Hematopoietic multipotent progenitor cell treated with erythropoietin and hydrocortisone succinate and interleukin-3 and kit ligand, for 6 days (in vitro differentiated cells): ENCODE results near the gene RFTN2.
"Not testable (repeated sequence)": the region's sequence is repeated elsewhere in the genome, so short reads cannot be mapped to it uniquely, and the experiment has no call there.

Source experiments
- DNase-seq: peaks from one replicate; pipeline ENCODE4 v3.0.0-alpha.2; 2015

The RFTN2 gene

DNA sequence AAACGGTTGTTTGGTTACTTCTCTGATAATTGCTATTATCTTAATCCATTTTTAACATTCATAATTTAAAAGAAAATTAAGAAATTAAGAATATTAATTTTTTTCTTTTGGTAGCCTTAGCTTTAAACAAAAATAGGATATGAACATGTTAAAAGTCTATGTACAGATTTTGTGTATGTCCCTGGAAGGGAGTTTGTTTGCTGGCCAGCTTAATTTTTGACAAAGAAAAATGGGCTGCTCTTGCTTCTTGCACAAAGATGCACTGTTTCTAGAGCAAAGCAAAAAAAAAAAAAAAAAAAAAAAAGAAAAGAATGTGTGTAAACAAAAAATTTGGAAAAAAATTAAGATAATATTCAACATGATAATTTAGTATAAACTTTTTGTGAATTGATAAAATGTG lies 1.3 kb downstream of the RFTN2 start:
- no peak for DNase-seq

DNA sequence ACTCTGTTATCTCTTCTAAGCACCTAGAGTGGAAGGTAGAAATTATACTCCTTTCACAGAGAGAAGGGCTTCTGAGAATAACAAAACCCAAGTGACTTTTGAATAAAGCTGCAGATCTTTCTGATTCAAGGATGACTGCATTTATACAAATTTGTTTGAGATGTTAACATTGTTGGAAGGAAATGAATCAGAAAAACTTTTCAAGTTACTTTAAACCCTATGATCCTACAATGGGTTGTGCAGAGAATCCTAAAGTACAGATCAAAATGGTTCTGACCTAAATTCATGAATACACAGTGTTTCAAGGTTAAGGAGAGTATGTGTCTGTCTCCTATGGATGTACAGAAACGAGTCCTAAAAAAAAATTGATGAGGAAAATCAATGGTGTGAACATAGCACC lies 1.8 kb downstream of the RFTN2 start:
- no peak for DNase-seq

DNA sequence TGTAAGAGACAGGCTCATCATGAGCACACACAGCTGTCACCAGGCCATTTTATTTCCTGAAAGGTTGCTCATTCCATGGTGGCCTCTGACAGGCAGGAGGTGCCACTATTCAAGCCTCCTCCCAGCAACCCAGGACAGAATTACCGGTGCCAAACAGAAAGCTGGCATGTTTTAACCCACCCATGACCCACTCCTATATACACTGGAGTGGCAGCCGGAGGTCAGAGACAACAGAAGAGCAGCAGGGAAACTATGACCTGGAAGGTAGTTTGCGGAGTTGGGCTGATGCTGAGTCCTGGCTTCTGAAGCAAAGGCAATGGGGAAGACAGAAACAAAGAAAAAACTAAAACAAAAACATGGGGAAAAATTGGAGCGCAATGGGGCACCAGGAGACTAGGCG lies 2.3 kb downstream of the RFTN2 start:
- no peak for DNase-seq

DNA sequence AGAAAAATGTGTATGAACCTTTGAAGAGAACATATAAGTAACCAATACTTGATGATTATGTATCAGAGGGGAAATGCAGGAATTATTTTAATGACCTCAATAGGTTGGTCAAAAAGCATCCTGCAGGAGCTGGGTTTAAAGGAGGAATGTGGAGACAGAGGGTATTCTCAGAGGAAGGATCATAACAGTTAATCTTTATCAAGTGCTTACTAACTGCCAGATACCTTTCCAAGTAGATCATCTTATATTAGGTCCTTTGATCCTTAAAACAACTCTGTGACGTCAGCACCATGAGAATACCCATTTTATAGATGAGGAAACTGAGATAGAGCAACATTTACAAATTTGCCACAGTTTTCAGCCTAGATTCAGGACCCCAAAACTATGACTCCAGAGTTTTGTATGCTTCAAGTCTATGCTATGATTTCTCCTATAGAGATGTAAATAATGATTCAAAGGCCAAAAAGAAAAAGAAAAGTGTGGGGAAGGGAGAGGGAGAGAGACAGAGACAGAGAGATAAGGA lies 3.0 kb downstream of the RFTN2 start:
- no peak for DNase-seq

DNA sequence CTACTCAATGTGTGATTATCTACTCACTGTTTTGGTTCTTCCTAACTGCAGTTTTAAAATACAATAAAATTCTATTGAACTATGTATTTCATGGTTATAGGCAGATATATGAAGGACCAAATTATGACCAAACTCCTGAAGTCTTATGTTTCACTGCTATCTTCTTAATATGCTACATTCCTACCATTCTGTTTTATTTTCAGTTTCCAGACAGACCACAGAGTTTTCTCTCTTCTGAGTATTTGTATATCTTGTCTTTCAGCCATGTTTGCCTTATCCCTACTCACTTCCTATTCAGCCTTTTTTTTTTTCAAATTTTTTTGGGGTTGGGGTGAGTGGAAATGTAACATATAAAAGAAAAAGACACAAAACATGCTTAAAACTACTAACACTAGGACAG lies 6.3 kb downstream of the RFTN2 start:
- DNase-seq, result no peak

DNA sequence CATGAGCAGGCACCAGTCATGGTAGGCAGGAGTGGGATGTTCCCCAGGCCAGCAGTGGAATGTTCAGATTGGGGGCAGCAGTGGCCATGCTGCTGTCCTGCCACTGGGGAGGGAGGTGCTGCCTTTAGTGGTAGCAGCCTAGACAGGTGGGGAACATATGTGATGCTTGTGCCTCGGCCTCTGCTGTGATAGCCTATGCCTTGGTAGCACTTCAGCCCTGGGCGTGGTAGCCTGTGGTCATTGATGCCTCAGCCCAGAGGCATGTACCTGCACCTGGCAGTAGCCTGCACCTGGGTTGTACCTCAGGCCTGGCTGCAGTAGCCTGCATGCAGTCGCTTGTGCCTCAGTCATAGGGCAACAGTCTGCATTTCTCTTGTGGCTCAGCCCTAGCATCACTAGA lies 7.1 kb downstream of the RFTN2 start:
- no peak for DNase-seq

DNA sequence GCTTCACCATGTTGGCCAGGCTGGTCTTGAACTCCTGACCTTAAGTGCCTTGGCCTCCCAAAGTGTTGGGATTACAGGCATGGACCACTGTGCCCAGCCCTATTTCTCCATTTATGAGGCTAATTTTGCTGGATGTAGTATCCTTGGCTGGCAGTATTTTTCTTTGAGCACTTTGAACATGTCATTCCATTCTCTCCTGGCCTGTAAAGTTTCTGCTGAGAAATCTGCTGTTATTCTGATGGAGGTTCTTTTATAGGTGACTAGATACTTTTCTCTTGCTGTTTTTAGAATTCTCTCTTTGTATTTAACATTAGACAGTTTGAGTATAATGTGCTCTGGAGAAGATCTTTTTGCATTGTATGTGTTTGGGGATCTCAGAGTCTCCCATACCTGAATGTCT lies 9.1 kb downstream of the RFTN2 start:
- DNase-seq, result no peak

DNA sequence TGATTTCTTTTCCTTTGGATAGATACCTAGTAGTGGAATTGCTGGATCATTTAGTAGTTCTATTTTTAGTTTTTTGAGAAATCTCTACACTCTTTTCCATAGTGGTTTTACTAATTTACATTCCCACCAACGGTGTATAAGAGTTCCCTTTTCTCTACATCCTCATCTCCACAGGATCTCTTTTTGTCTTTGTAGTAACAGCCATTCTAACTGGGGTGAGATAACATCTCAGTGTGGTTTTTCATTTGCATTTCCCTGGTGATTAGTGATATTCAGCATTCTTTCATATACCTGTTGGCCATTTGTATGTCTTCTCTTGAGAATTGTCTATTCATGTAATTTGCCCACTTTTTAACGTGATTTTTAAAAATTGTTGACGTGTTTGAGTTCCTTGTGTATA lies 13.8 kb downstream of the RFTN2 start:
- peak; percentile 3 for DNase-seq

DNA sequence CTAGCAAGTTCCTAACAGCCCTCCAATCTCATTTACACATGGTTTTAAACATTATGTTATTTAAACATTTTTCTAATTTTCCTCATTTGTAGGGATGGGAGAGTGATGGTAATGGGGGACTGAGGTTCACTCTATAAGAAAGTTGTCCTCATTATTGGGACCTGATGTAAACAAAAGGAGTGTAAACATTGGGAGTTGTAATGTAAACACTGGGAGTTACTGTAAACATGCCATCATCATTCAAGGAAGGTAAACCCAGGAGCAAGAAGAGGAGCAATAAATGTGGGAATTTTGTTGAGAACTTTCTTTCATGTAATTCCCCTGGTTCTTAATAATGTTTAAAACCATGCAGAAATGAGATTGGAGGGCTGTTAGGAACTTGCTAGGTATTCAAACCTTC lies 17.8 kb downstream of the RFTN2 start:
- DNase-seq, result no peak

DNA sequence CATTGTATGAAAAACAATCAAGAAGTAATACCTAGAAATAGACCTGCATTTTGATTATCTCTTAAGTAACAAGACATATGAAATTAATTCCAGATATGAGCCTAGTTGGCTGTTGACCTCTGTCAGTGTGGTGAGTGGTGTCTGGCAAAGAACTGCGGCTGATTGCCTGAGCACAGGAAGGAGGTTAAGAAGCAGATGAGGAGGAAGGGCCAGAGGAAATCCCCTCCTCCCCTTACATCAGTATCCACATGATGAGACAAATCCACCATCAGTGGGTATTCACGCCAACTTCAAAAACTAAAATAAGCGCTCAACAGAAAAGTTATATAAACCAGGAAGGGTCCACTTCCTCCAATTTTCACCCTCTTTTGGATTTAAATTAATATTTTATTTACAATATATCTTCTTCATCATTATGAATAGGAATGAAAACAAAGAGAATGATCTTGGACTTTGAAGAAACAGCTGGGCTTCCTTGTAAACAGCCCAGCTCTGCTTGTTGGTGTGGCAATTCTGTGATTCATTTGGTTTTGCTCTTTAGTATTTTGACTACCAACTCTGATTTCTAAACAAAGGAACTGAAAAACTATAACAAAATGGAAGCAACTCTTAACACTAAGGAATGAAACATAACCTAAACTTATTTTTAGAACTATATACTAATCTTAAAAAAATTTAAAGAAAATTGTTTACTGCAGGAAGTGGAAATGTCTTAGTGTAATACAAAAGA lies 27.3 kb downstream of the RFTN2 start:
- no peak for DNase-seq

DNA sequence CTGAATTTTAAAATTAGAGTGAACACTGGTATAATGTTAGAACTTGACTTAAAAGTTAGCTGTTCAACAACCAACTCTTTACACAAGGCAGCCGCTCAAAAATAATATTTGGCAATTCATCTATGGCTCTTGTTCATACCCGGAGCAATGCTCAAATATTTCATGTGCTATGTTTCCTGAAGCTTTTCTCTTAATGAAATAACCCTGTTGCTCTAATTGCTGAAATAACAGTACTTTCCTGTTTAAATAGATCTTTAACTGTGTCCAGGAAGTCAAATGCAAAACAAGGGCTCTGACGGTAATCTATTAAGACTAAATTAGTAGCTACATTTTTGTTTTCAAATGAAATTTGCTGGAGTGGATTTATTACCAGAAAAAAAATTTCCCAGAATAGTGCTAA lies 33.7 kb downstream of the RFTN2 start:
- DNase-seq, result no peak

DNA sequence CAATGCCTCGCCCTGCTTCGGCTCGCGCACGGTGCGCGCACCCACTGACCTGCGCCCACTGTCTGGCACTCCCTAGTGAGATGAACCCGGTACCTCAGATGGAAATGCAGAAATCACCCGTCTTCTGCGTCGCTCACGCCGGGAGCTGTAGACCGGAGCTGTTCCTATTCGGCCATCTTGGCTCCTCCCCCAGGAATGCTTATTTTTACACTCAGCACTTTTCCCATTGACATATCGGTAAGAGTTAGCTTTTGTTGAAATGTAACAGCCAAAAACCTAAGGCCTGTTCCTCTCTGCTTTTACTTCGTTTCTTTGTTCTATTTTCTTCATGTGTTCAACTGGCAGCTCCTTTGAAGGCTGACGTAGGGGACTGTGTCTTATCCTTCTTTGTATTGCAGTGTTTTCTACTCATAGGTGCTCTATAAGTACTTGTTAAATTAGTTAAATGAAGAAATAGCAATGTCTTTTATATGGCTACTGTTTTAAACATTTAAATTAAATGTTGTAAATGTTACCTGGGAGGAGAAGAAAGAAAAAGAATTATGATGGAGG lies 34.7 kb downstream of the RFTN2 start:
- DNase-seq, result not testable (repeated sequence)

DNA sequence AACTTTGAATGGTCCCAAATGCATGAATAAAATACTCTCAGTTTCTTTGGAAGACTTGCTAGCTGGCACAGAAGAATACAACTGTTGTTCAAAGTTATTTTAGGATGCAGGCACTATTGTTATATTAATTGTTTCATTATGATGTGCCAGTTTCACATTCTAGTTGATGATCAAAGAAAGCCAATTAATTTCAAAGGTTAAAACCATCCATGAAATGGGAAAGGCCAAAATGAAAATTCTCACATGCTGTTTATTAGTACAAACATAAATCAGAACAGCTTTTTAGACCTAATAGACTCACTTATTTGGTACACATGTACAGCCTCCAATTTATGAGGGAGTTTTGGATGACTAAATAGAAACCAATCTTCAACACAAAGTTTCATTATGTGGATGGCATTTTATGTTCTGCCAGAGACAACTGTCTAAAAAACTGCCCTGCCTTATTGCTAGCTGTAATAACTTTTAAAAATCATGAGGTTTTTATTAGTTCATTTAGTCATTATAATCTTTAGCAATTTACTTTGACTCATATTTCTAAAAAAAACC lies 42.2 kb downstream of the RFTN2 start:
- DNase-seq, result no peak

DNA sequence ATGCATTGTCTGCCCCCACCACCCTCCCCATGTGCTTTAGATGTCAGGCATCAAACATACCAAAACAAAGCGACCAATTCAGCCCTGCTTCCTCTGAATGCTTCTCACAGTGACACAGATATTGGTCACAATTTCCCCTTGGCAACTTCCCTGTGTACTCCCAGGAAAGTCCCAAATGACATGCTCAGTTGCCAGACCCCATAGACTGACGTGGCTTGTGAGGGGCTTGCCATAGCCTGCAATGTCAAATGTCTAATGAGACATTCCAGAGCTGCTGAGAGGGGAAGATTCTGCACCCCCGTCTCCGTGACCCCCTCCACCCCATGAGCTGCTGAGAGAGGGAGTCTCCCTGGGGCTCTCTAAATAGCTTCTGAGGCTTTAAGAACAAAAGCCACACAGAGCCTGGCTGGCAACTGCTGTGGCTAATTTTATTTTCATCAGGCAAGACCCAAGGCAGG lies 47.3 kb downstream of the RFTN2 start:
- DNase-seq, result no peak

DNA sequence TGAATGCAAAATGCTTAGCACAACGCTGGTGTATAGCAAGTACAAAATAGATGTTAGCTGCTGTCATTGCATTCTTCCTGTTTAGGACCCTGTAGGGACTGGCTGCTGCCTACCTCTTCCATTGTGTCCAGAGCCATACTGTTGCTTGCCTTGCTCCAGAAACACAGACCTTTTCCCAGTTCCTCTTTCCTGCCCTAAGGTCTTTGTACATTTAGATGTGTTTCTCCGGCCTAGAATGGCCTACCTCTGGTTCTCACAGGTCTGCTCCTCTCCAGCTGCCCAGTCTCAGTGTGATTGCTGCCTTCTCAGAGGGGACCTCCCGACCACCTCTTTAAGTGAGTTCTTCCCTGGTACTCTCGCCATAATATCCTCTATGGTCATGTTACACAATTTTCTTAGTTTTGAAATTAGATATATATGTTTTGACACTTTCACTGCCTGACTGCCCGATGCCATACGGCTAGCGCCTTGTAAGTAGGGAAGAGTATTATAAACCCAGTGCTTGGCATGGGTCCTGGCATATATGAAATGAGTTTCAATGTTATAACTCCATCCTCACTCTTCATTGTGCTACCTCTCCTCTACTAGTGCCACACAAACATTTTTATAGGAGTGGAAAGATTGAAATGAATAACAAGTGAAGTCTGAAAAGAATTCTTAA lies 48.3 kb downstream of the RFTN2 start:
- DNase-seq, result peak; percentile 3

DNA sequence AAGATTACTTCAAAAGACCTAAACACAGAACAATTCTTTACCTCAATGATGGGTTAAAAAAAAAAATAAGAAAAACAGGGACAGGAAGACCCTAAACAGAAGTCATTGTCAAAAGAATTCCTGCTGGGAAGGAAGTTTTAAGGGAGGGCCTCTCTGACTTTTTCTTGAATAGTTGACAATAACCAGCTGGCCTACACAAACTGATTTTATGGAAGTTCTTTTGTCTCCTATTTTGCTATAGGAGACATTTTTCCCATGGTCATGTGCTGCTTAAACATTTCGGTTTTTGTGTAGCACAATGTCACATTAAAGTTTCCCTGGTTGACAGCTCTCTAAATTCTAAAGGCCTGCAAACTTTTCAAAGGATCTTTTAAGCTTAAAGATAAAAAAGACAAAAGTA lies 55.3 kb downstream of the RFTN2 start:
- no peak for DNase-seq

DNA sequence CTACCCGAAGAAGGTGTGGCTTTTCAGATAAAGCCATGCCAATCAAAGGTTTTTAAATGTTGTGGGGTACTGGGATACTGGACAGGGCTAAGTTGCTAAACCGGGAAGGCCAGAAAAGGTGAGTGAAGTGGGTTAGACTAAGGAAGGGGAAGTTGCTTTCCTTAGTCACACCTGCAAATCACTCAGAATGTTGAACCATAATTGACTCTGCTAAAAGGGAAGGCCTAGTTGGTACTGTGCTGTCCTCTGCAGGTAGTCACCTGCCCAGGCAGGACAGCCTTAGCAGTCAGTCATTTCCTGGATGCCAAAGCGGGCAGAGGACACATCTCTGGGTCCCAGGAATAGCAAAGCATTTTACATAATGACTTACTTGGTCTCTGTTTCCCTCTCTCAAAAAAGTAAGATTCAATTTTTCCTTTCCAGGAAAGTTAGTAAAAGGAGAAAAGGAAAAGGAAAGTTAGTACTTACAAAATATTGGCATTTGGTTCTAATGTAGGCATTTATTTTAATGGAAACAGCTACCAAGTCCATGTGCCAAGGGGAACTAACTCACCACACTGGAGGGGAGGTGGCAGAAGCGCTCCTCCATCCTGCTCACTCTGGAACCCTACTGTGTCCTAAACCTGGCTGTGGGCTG lies 60.3 kb downstream of the RFTN2 start:
- no peak for DNase-seq

DNA sequence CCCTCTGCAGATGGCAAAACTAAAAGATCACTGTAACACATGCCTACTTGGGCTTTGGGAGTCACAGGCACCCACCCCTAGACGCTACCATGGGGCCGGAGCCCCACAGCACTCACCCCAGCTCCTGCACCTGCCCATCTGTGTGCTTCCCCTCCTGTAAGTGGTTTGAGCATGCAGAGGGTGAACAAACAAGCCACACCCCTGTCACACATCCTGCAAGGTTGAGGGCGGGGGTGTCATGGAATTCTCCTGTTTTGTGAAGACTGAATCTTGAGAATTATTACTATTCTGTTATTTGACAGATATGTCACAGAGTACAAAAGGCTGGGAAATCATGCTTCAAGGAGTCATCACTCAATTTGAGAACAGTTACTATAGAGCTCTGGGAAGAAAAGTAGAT lies 60.9 kb downstream of the RFTN2 start:
- DNase-seq, result no peak

DNA sequence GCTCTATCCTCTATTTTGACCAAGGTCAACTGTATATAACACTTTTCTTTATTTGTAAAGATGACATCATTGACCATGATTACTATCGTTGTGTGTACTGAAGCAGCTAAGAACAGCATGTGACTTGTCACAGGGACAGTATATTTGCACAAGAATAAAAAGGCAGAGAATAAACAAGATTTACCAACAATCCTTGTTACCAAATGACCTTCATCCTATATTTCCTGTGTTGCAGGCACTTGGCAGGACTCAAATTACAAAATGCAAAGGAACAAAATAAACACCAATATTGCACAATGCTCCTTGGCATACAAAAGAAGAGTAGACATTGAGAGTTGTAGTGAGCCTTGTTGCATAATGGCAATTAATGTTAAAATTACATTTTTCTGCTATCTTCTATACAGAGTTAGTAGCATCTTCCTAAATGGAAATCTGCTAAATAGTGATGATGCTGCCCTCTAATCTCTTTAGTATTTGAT lies 61.8 kb downstream of the RFTN2 start:
- no peak for DNase-seq

DNA sequence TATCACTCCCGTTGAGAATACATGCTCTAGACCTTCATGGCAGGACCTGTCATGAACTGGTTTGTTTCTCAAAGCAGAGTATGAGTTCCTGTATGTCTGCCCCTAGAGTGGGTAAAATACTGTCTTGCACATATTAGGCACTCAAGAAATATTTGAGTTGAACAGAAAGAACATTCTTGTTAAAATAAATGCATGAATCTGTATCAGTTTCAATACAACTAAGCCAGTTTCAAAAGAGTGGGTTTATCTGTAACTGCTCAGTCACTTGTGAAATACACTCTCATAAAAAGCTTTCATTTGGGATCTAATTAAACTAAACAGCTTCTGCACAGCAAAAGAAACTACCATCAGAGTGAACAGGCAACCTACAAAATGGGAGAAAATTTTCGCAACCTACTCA lies 69.2 kb downstream of the RFTN2 start:
- DNase-seq, result no peak

DNA sequence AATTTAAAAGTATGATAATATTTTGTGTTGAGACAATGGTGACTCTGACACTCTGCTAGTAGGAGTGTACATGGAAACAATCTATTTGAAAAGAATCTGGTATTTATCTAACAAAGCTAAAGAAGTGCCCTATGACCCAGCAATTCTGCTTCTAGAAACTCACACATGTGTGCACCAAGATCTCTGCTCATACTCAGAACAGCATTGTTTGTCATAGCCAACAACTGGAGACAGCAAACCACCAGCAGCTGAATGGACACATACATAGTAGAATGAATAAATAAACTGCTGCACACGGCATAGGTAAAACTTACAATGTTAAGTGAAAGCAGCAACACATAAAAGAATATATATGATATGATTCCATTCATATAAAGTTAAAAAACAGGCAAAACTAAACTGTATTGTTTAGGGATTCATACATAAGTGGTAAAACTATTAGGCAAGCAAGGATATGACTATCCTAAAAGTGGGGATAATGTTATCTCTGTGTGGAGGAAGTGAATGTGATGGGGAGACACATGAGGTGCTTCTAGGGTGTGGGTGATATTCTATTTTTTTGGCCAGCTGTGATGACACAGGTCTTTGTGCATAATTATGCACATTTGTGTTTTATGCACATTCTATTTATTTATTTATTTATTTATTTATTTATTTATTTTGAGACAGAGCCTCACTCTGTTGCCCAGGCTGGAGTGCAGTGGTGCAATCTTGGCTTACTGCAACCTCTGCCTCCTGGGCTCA lies 71.1 kb downstream of the RFTN2 start:
- no peak for DNase-seq

DNA sequence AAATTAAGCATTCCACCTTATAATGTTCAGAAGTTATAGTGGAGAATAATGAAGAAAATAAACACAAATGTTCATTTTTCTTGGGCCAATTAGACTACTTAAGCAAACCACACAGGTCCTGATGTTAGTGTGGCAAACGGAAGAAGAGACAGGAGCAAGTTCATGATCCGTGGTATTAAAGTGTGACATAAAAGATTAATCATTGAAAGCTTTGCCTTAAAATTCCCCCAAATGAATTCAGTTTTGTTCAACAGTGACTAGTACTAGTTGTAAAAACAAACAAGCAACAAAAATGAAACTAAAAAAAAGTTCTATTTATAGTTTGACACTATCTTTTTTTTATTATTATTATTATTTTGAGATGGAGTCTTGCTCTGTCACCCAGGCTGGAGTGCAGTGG lies 73.7 kb downstream of the RFTN2 start:
- no peak for DNase-seq

DNA sequence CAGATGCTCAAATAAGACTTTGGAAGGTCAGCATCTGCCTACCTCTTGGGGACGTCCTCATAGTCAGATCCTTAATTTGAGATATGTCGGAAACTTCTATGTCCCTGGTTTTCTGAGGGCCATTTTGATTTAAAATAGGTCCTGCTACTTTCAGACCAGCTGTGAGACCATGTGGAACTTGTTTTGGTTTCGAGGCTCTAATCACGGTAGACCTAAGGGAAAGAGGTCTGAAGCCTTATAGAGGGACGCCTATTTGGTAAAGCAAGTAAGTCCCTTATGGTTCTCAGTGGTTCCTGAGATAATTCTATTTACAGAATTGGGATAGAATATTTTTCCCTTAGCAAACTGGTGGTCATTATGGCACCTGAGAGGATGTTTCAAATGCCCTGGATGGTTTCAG lies 75.1 kb downstream of the RFTN2 start:
- DNase-seq, result no peak
